Astrocyte (in vitro differentiated cells and primary cell): Measurements from ENCODE around the gene SUPT3H. TPM values are rescaled to one million over a fixed set of nuclear protein-coding genes. Genes with fewer than 3 reads are reported as not detected.

Source experiments
- DNase-seq: peaks from one replicate; pipeline ENCODE4 v3.0.0-alpha.2; 2010; ENCODE audit warnings: low read depth
- FAIRE-seq: peaks from 2 replicates; lab custom pipeline; 2011; peaks lifted over from hg19 to GRCh38; lab: Jason Lieb, UNC
- H2AFZ ChIP-seq: 2 replicates; pipeline ENCODE4 v1.6.0; 2012; ENCODE audit warnings: low read depth, low read length, inconsistent platforms
- H3K27ac ChIP-seq: 2 replicates; pipeline ENCODE4 v1.5.1; 2011; ENCODE audit warnings: low read depth, low read length, inconsistent platforms
- H3K27me3 ChIP-seq: 2 replicates; pipeline ENCODE4 v1.6.0; 2011; ENCODE audit warnings: low read length, inconsistent platforms; ENCODE audit not compliant: insufficient read depth
- H3K36me3 ChIP-seq: 2 replicates; pipeline ENCODE4 v1.5.1; 2011; ENCODE audit warnings: low read length, inconsistent platforms; ENCODE audit not compliant: insufficient read depth
- H3K4me1 ChIP-seq: 2 replicates; pipeline ENCODE4 v1.5.1; 2011; ENCODE audit warnings: low read length, inconsistent platforms; ENCODE audit not compliant: insufficient read depth
- H3K4me2 ChIP-seq: 2 replicates; pipeline ENCODE4 v1.6.0; 2012; ENCODE audit warnings: low read length, inconsistent platforms
- H3K4me3 ChIP-seq: 2 replicates; pipeline ENCODE4 v1.5.1; 2011; ENCODE audit warnings: low read depth, mild to moderate bottlenecking, low read length, inconsistent platforms; ENCODE audit not compliant: insufficient read depth
- H3K79me2 ChIP-seq: 2 replicates; pipeline ENCODE4 v1.6.0; 2012; ENCODE audit warnings: mild to moderate bottlenecking, low read length, inconsistent platforms; ENCODE audit not compliant: insufficient read depth
- H3K9ac ChIP-seq: 2 replicates; pipeline ENCODE4 v1.6.0; 2012; ENCODE audit warnings: mild to moderate bottlenecking, low read length, inconsistent platforms
- H3K9me3 ChIP-seq: 2 replicates; pipeline ENCODE4 v1.5.1; 2012; ENCODE audit warnings: low read depth, mild to moderate bottlenecking, low read length, inconsistent platforms; ENCODE audit not compliant: insufficient read depth
- H4K20me1 ChIP-seq: 2 replicates; pipeline ENCODE4 v1.6.0; 2012; ENCODE audit warnings: low read length, inconsistent platforms; ENCODE audit not compliant: insufficient read depth
- H3K27ac Mint-ChIP-seq: one replicate; pipeline ENCODE4 v1.8.0; 2021; ENCODE audit warnings: mild to moderate bottlenecking, mixed read lengths; ENCODE audit not compliant: unreplicated experiment
- H3K27me3 Mint-ChIP-seq: one replicate; pipeline ENCODE4 v1.8.0; 2021; ENCODE audit warnings: low read depth, mixed read lengths; ENCODE audit not compliant: unreplicated experiment
- H3K36me3 Mint-ChIP-seq: one replicate; pipeline ENCODE4 v1.8.0; 2021; ENCODE audit warnings: low read depth, mixed read lengths; ENCODE audit not compliant: unreplicated experiment
- H3K4me1 Mint-ChIP-seq: one replicate; pipeline ENCODE4 v1.8.0; 2021; ENCODE audit warnings: low read depth, mixed read lengths; ENCODE audit not compliant: unreplicated experiment
- H3K4me3 Mint-ChIP-seq: one replicate; pipeline ENCODE4 v1.8.0; 2021; ENCODE audit warnings: mild to moderate bottlenecking, moderate library complexity, mixed read lengths; ENCODE audit not compliant: unreplicated experiment
- H3K9me3 Mint-ChIP-seq: one replicate; pipeline ENCODE4 v1.8.0; 2021; ENCODE audit warnings: mild to moderate bottlenecking, mixed read lengths; ENCODE audit not compliant: unreplicated experiment
- CTCF ChIP-seq: IDR thresholded peaks from 2 replicates; pipeline ENCODE4 v1.5.1; 2011; ENCODE audit warnings: low read depth, mild to moderate bottlenecking, inconsistent platforms, low read length, moderate library complexity; ENCODE audit not compliant: insufficient read depth
- EZH2 ChIP-seq: IDR thresholded peaks from 2 replicates; pipeline ENCODE4 v1.6.1; 2012; ENCODE audit warnings: mild to moderate bottlenecking, low read length, inconsistent platforms; ENCODE audit not compliant: insufficient read depth
- total RNA-seq: library from RNA; stranded (reverse); gene quantifications from 2 replicates; pipeline ENCODE4 v1.2.1, GENCODE V29; 2021

Gene SUPT3H
- total RNA-seq, 1 donor from 2014 or later: 12.4 TPM

- peaks cover 5% of the 10 kb centered on the region for H3K27me3 Mint-ChIP-seq
- H3K27me3 ChIP-seq: no peaks in the 10 kb centered on the region
- no peak overlapping the region for H3K9ac ChIP-seq
- no peaks in the 10 kb centered on the region for H3K79me2 ChIP-seq
- H4K20me1 ChIP-seq: no peaks in the 10 kb centered on the region
- DNase-seq: no peak
- H3K9me3 ChIP-seq: peaks cover 4% of the 10 kb centered on the region
- peaks cover 3% of the 10 kb centered on the region for H3K36me3 Mint-ChIP-seq
- no peak overlapping the region for H3K4me3 ChIP-seq
- H3K27ac Mint-ChIP-seq: no peak overlapping the region
- no peak overlapping the region for H3K4me2 ChIP-seq
- no peak for FAIRE-seq
- H3K9me3 Mint-ChIP-seq: peaks cover 7% of the 10 kb centered on the region
- no peak overlapping the region for H3K27ac ChIP-seq
- TF ChIP-seq CTCF (no peak), EZH2 (no peak)
- no peaks in the 10 kb centered on the region for H3K36me3 ChIP-seq
- no peak overlapping the region for H2AFZ ChIP-seq
- H3K4me1 Mint-ChIP-seq: no peaks in the 10 kb centered on the region
- no peaks in the 10 kb centered on the region for H3K4me1 ChIP-seq
- H3K4me3 Mint-ChIP-seq: no peak overlapping the region
Measured at GRCh38 chr6:44782892-44783291, 594.8 kb downstream of the SUPT3H start.

GRCh38 chr6:44781912-44782597, 595.7 kb downstream of the SUPT3H start:
- Histone ChIP-seq H3K79me2 (no peaks in the 10 kb centered on the region), H3K36me3 (no peaks in the 10 kb centered on the region), H3K4me3 (no peak overlapping the region), H2AFZ (no peak overlapping the region), H3K9ac (no peak overlapping the region), H3K27ac (no peak overlapping the region), H4K20me1 (no peaks in the 10 kb centered on the region), H3K4me1 (no peaks in the 10 kb centered on the region), H3K27me3 (no peaks in the 10 kb centered on the region), H3K4me2 (no peak overlapping the region), H3K9me3 (peaks cover 4% of the 10 kb centered on the region)
- Mint-ChIP-seq H3K4me1 (no peaks in the 10 kb centered on the region), H3K36me3 (peaks cover 3% of the 10 kb centered on the region), H3K4me3 (no peak overlapping the region), H3K9me3 (peaks cover 7% of the 10 kb centered on the region), H3K27ac (no peak overlapping the region), H3K27me3 (peaks cover 5% of the 10 kb centered on the region)
- DNase-seq (no peak), FAIRE-seq (no peak)
- TF ChIP-seq CTCF (no peak), EZH2 (no peak)

GRCh38 chr6:44780161-44780560, 597.6 kb downstream of the SUPT3H start:
- H3K9me3 ChIP-seq: peaks cover 4% of the 10 kb centered on the region
- no peaks in the 10 kb centered on the region for H4K20me1 ChIP-seq
- no peaks in the 10 kb centered on the region for H3K4me1 ChIP-seq
- H3K4me3 Mint-ChIP-seq: no peak overlapping the region
- no peak overlapping the region for H3K4me2 ChIP-seq
- FAIRE-seq (no peak), DNase-seq (no peak)
- no peak overlapping the region for H3K9ac ChIP-seq
- H3K9me3 Mint-ChIP-seq: peaks cover 9% of the 10 kb centered on the region
- peaks cover 6% of the 10 kb centered on the region for H3K27me3 Mint-ChIP-seq
- peaks cover 3% of the 10 kb centered on the region for H3K36me3 Mint-ChIP-seq
- H3K4me1 Mint-ChIP-seq: peaks cover 1% of the 10 kb centered on the region
- H3K27ac Mint-ChIP-seq: no peak overlapping the region
- H3K27ac ChIP-seq: no peak overlapping the region
- TF ChIP-seq CTCF: no peak
- no peak for TF ChIP-seq EZH2
- no peak overlapping the region for H2AFZ ChIP-seq
- no peak overlapping the region for H3K4me3 ChIP-seq
- H3K79me2 ChIP-seq: no peaks in the 10 kb centered on the region
- H3K36me3 ChIP-seq: no peaks in the 10 kb centered on the region
- H3K27me3 ChIP-seq: no peaks in the 10 kb centered on the region
